SU-DHL-6 (cell line): Measurements from ENCODE around the gene SLC9A3.

Source experiments
- CTCF ChIP-seq: fragments of 200-600 bp; sonication (generic); IDR thresholded peaks from one replicate; pipeline ENCODE4 v1.5.1; 2017; ENCODE audit warnings: antibody characterized with exemption, mild to moderate bottlenecking, low read length, moderate library complexity; ENCODE audit not compliant: insufficient read depth, poor library complexity, severe bottlenecking
- EZH2phosphoT487 ChIP-seq: fragments of 200-600 bp; sonication (generic), shearing (Covaris generic); conservative IDR thresholded peaks from 2 replicates; pipeline ENCODE4 v1.6.1; 2018; ENCODE audit warnings: mild to moderate bottlenecking, antibody characterized with exemption, low read length, moderate library complexity, mixed read lengths

- TF ChIP-seq CTCF = no peak
- TF ChIP-seq EZH2phosphoT487 = no peak
Observed at GRCh38 chr5:572398-573019, 48.3 kb upstream of the SLC9A3 start.
